NCI-H2081 (cell line): Measurements from ENCODE around the gene PRR5L.

Experiments
- DNase-seq, 2 experiments: peaks; one replicate each; lab custom pipeline; 2025; lab: John Stamatoyannopoulos, UW

PRR5L gene

GRCh38 chr11:36295926-36296325 is at the start of gene PRR5L:
Gene PRR5L, plus strand, starts transcription at chr11:36296288. Its CDS starts 104,834 bp downstream, at chr11:36401122.
- no peak for DNase-seq

- no peak for DNase-seq
These were observed 48.6 kb upstream of the PRR5L start for GRCh38 chr11:36247493-36247892.

DNA sequence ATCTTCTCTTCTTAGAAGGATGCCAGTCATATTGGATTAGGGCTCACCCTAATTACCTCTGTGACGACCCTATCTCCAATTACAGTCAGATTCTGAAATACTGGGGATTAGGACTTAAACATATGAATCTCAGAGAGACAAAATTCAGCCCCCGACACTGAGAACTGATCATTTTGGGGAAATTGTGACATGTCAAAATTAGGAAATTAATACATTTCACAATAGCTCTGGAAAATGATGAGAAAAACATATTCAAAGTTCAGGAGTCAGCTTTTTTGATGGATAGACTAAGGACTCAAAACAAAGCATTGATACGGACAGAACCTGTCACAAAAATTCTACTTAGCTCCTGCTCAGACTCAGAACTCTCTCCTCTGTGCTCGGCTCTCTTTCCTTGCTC is 47.7 kb upstream of the PRR5L start:
- DNase-seq = no peak

DNA sequence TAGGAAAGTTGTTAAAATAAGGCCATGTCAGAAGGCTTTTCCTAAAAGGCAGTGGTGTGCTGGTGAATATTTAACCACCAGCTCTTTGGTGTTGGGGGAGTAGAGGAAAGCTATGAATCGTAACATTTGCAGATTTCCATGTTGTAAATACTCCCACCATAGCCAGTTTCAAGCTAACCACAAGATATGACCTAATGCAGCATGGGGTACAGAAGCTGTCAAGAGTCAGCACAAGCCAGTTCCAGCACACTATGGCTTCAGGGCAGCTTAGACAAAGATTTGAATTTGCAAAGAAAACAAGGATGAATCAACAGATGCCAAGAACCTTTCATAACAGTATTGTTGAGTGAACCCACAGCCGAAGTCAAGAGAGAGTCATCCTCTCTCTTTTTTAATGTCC is 46.8 kb upstream of the PRR5L start:
- no peak for DNase-seq

DNA sequence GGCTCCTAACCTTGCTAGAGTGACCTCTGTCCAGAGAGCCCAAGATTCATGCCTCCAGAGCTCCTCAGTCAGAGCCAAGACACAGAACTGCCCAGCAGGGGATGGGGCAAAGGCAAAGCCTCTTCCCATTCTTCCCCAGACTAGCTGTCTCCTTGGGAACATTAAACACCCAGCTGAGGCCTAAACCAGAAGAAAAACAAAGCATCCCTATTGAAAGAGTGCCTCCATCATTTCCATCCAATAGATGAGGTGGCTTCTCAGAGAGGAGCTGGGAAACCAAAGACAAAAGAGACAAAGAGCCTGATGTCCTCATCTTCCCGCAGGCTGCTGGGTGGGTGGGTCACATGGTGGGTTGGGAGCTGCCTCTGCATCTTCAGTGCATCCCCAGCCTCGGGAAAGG is 44.3 kb upstream of the PRR5L start:
- DNase-seq = no peak

- DNase-seq = no peak
These were observed 42.9 kb upstream of the PRR5L start for GRCh38 chr11:36253238-36253637.

GRCh38 chr11:36254713-36255112 is 41.4 kb upstream of the PRR5L start:
- DNase-seq = no peak

- no peak for DNase-seq
These were observed 38.7 kb upstream of the PRR5L start for GRCh38 chr11:36257351-36257750.

DNA sequence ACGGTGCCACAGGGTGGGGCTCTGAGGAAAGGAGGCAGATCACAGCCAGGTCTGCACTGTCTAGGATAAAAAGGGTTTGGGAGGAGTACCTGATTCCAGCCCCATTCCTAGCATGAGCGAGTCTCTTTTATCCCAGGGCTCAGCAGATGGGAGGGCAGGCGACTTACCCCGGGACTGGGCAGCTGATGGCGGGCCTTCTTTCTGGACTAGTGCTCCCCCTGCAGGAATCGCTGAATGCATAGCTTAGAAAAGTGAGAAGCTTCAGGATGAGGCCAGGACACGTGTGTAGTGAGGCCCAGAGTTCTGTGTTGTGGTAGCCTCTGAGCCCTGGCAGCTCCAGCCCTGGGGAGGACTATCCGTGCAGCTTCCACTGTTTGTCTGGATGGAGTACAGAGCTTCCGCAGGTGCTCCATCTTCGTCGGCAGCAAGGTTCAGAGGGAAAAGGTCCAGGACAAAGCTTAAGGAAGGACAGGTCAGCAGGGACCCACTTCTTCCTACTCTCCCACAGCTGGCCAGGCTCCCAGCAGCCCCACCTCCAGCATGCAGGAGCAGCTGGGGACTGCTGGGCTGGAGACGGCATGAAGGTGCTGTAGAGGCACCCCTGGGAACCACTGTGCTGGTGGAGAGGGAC is 37.2 kb upstream of the PRR5L start:
- peak; percentile 58 to 73 for DNase-seq

DNA sequence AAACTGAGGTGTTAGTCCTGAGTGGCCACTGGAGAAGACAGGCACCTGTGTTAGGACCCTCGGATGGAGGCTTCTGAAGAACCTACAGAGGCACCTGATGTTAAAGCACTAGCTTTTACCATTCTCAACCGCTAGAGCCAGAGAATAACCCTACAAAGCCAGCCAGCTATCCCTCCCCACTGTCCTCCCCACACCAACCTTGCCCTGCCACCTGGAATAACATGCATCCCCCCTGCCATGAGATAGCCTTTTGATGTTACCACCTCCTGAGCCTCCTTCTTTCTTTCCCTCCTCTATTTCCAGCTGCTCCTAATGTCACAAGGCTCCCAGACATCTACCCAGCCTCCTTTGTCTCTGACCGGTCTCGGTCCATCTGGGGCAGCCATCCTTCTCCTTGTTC is 35.0 kb upstream of the PRR5L start:
- no peak for DNase-seq

DNA sequence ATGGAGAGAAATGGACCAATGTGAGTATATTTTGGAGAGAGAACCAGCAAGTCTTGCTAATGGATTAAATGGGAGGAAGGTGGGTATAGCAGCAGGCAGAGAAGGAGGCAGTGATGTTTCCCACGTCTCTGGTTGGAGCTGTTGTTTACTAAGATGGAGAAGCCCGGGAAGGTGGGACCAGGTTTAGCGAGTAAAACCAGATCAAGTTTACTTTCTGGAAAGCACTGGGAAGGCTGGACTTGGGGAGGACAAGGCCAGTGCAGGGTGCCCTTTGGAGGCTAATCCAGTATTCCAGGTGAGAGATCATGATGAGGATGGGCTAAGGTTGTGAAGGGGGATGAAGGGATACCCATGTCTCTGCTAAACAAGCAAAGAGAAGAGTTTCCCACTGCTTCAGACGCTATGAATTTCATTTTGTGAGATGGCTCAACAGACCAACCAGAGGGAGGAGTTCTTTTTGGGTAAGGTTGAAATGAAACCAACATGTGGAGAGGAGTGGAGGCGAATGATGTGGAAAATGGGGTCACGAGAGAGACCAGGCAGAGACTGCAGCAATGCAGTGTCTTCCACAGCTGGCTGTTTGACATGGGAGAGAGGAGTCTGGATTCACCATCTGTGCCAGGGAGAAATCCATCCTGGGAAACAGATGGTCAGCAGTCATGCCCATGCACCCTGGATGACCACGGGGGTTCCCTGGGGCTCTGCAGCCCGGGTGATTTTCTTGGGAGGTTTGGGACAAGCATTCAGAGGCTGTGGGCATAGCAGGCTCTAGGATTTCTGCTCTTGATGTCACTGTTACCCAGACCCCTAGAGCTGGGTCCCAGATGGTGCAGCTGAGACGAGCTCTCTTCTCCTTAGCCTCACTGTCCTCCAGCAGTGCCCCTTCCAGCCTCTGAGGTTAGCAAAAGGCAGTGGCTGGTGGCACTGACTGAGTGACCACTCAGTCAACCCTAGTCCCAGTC is 31.8 kb upstream of the PRR5L start:
- no peak for DNase-seq

DNA sequence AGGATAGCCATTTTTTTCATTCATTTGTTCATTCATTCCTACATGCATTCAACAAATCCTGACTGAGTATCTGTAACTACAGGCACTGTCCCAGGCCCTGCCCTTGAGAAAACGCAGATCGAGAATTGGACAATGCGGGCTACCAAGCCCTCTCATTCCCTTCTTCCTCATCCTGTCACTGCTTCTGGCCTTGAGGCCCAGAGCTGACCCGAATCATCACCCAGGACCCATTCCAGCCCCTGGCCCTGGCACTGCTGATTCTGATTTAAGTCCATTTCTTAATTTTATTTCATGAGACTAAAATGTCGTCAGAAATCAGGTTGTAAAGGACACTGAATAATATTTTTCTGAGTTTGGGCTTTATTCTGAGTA is 31.1 kb upstream of the PRR5L start:
- DNase-seq = no peak

DNA sequence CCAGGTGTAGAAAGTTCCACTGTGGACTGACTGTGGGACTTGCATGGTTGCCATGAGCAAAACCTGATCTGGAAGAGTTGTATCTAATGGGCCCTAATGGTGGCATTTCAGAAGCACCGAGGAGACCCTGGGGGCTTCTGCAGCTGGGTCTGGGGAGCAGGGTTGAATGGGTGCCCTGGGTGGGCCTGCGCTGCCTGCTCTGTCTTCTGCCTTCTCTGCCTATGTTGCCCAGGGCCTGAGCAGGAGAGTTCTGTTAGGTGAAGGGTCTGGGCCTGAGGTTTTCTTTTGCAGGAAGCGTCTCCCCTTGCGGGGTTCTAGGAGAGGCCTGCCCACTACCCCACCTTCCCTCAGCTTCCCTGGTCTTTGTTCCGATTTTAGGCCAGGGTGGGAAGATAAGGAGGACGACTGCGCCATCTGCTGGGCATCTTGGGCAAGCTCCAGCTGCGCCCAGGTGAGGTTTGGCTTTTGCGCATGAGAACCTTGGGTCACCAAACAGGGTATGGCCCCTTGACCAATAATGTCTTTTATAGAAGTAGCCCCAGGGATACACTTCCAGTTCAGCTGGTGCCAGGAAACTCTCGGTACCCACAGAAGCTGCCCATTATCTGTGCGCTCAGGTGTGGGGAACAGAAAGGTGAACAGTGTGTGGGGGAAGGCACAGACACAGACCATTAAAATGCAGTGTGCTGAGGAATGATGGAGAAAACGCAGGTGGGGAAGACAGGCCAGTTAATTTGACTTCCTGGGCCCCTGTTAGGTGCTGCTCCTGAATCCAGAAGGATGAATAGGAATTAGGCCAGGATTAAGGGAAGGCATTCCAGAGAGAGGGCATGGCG is 30.1 kb upstream of the PRR5L start:
- DNase-seq = peak; percentile 67 to 74

DNA sequence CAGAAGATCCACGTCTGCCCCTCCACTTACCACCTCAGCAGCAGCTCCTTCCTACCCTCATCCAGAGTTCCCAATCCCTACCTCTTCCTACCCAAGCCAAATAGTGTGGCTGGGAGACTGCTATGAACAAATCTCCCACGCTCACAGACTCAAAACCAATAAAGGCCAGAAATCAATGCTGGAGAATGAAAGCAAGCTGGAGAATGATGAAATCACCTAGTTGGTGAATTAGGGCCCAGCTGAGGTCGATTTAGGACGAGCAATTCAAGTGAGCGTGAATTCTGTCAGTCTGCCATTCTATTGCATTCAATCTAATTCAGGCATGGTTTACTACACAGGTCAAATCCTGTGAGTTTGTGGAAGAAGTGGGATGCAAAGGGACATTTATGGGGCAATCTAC is 29.3 kb upstream of the PRR5L start:
- DNase-seq = no peak

- DNase-seq = no peak
These were observed 27.6 kb upstream of the PRR5L start for GRCh38 chr11:36268337-36268985.

DNA sequence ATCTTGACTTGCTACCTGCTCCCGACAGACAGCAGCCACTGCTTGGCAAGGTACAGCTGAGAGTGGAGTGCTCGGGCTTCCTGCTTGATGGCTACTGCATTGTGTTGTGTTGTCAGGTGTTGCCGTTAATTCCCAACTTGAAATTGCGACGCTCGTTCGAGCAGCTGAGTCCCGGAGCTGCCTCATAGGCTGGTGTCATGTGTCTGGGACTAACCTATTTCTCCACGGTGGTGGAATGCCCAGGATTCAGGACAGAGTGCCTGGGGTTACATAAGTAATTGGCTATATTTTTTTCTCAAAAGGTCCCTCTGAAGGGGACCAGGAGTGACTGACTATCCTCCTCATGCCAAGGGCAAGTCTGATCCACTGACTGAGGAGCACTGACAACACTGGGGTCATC is 25.4 kb upstream of the PRR5L start:
- DNase-seq = no peak

GRCh38 chr11:36271794-36272407 is 24.2 kb upstream of the PRR5L start:
- DNase-seq = no peak

DNA sequence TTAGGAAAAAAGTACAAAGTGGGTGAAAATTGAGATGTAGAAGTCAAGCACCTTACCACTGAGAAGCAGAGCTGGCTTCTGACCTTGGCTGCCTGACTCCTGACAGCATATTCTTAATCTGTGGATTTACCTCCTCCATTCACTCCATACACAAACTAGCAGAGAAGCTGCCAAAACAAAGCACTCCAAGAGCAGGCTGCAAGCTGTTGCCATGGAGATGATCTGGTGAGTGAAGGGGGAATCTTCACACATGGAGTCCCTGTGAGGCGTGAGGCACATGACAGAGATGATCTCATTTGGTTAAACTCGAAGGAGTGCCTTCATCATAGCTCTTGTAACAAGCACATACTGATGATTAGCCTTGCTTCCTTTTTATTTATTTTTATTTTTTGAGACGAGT is 23.0 kb upstream of the PRR5L start:
- DNase-seq = peak in 1 of 2 experiments; percentile 35

DNA sequence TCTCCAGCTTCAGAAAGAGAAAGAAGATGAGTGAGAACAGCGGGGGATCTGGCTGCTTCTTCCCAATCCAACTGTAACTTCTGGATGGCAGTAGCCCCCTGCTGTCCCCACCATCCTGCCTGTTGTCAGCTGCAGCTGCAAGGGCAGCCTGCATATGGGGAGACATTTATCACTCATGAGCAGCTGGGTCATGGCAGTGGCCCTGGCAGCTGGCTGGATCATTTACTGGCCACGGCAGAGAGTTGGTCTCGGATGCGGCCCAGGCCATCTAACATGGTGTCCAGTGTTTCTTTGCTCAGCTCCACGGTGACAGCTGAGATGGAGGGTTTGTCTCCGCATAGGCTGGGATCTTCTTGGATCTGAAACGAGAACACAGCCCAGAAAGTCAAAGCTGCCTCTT is 21.7 kb upstream of the PRR5L start:
- DNase-seq = no peak

GRCh38 chr11:36278531-36279282 is 17.4 kb upstream of the PRR5L start:
- DNase-seq = no peak

DNA sequence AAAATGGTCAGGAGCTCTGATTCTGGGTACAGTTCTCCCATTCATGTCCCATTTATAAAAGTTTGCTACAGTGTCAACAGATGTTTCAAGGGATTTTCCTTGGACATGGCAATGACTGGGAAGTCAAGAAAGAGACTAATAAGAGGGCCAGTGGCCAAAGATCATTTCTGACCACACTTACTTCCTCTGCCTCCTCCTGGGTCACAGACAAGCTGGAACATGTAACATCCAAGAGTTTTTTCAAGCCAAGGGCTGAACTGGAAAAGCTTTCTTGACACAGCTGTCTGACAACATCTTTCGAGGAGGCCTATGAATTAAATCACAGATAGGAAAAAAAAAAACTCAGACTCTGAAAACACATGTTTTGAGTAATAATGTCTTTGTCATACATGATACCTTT is 15.6 kb upstream of the PRR5L start:
- no peak for DNase-seq
